SU-DHL-6 (cell line): ENCODE measurements around the gene CDH3.

Source experiments
- H2AFZ ChIP-seq: fragments of 200-600 bp; sonication (generic); 2 replicates; pipeline ENCODE4 v1.6.1; 2014; ENCODE audit warnings: low read depth, mild to moderate bottlenecking, moderate library complexity, mixed read lengths, antibody characterized with exemption, low read length; ENCODE audit not compliant: severe bottlenecking
- H3F3A ChIP-seq: fragments of 200-600 bp; shearing (Covaris generic); 2 replicates; pipeline ENCODE4 v1.6.0; 2016; ENCODE audit warnings: antibody characterized with exemption, mild to moderate bottlenecking; ENCODE audit not compliant: insufficient read depth
- H3K27ac ChIP-seq: fragments of 200-600 bp; sonication (generic); 2 replicates; pipeline ENCODE4 v1.5.1; 2016; ENCODE audit warnings: low read depth, mild to moderate bottlenecking, low read length, moderate library complexity, mixed read lengths
- H3K27me3 ChIP-seq: fragments of 200-600 bp; sonication (generic), shearing (Covaris generic); 2 replicates; pipeline ENCODE4 v1.6.0; 2014; ENCODE audit warnings: mild to moderate bottlenecking, low read length
- H3K36me3 ChIP-seq: fragments of 200-600 bp; sonication (generic); 2 replicates; pipeline ENCODE4 v1.6.1; 2014; ENCODE audit warnings: mild to moderate bottlenecking, low read length, mixed read lengths
- H3K4me2 ChIP-seq: fragments of 300-600, 200-600 bp; shearing (Covaris generic), sonication (generic); 2 replicates; pipeline ENCODE4 v1.6.0; 2014; ENCODE audit warnings: low read length, low read depth, mild to moderate bottlenecking; ENCODE audit not compliant: poor library complexity, severe bottlenecking
- H3K4me3 ChIP-seq: fragments of 200-600 bp; sonication (generic); 2 replicates; pipeline ENCODE4 v1.5.1; 2014; ENCODE audit warnings: antibody characterized with exemption, low read length, mild to moderate bottlenecking, mixed read lengths; ENCODE audit not compliant: insufficient read depth, poor library complexity, severe bottlenecking
- H3K79me2 ChIP-seq: fragments of 200-600 bp; sonication (generic); 2 replicates; pipeline ENCODE4 v1.6.1; 2014; ENCODE audit warnings: mild to moderate bottlenecking, low read length, moderate library complexity; ENCODE audit not compliant: insufficient read depth
- H3K9ac ChIP-seq: fragments of 200-600 bp; sonication (generic); 2 replicates; pipeline ENCODE4 v1.7.0; 2014; ENCODE audit warnings: mild to moderate bottlenecking, low read length
- H3K9me2 ChIP-seq: fragments of 200-600 bp; sonication (generic); replicated peaks from 2 replicates; pipeline ENCODE4 v1.6.1; 2014; ENCODE audit warnings: low read length; ENCODE audit not compliant: insufficient read depth
- H3K9me3 ChIP-seq: fragments of 200-600 bp; sonication (generic); 2 replicates; pipeline ENCODE4 v1.6.1; 2014; ENCODE audit warnings: low read length, mixed read lengths; ENCODE audit not compliant: insufficient read depth
- H4K20me1 ChIP-seq: fragments of 200-600 bp; sonication (generic); 2 replicates; pipeline ENCODE4 v1.6.1; 2014; ENCODE audit warnings: low read depth, mild to moderate bottlenecking, antibody characterized with exemption, low read length, moderate library complexity, mixed read lengths
- EZH2phosphoT487 ChIP-seq: fragments of 200-600 bp; sonication (generic), shearing (Covaris generic); conservative IDR thresholded peaks from 2 replicates; pipeline ENCODE4 v1.6.1; 2018; ENCODE audit warnings: mild to moderate bottlenecking, antibody characterized with exemption, low read length, moderate library complexity, mixed read lengths
- TF ChIP-seq, protein P1 (sequence below): fragments of 200-600 bp; sonication (generic); IDR thresholded peaks from one replicate; pipeline ENCODE4 v1.5.1; 2017; ENCODE audit warnings: antibody characterized with exemption, mild to moderate bottlenecking, low read length, moderate library complexity; ENCODE audit not compliant: insufficient read depth, poor library complexity, severe bottlenecking

CDH3 gene

DNA sequence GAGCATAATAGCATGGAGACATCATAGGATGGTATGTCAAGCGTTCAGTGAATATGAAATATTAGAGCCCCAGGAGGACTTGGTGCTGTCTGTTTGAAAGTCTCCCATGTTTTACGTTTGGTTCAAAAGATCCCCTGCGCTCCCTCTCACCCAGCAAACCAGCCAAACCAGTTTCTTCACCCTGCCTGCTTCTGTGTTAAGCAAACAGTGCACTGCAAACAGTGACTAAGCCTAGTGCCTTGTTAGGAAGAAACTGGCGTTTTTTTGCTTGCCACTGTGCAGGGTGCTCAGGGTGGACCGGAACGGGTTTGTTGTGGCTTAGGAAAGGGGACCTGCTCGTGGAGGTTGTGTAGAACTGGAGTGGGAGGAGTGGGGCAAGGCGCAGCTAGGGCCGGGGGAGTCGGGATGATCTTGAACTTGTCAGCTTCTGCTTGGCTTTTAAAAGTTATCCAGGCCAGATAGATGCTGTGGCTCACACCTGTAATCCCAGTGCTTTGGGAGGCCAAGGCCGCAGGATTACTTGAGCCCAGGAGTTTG, 99.7 kb downstream of the CDH3 start:
- Histone ChIP-seq H3K9me3 (no peaks in the 10 kb centered on the region), H3K27ac (no peak overlapping the region), H3K4me2 (no peak overlapping the region), H3K36me3 (no peaks in the 10 kb centered on the region), H4K20me1 (no peaks in the 10 kb centered on the region), H2AFZ (no peak overlapping the region), H3K27me3 (no peaks in the 10 kb centered on the region), H3K4me3 (no peak overlapping the region), H3K9ac (no peak overlapping the region), H3K9me2 (no peaks in the 10 kb centered on the region), H3K79me2 (no peaks in the 10 kb centered on the region), H3F3A (no peaks in the 10 kb centered on the region)
- TF ChIP-seq EZH2phosphoT487: no peak
- TF ChIP-seq, protein P1, sequence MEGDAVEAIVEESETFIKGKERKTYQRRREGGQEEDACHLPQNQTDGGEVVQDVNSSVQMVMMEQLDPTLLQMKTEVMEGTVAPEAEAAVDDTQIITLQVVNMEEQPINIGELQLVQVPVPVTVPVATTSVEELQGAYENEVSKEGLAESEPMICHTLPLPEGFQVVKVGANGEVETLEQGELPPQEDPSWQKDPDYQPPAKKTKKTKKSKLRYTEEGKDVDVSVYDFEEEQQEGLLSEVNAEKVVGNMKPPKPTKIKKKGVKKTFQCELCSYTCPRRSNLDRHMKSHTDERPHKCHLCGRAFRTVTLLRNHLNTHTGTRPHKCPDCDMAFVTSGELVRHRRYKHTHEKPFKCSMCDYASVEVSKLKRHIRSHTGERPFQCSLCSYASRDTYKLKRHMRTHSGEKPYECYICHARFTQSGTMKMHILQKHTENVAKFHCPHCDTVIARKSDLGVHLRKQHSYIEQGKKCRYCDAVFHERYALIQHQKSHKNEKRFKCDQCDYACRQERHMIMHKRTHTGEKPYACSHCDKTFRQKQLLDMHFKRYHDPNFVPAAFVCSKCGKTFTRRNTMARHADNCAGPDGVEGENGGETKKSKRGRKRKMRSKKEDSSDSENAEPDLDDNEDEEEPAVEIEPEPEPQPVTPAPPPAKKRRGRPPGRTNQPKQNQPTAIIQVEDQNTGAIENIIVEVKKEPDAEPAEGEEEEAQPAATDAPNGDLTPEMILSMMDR: no peak

DNA sequence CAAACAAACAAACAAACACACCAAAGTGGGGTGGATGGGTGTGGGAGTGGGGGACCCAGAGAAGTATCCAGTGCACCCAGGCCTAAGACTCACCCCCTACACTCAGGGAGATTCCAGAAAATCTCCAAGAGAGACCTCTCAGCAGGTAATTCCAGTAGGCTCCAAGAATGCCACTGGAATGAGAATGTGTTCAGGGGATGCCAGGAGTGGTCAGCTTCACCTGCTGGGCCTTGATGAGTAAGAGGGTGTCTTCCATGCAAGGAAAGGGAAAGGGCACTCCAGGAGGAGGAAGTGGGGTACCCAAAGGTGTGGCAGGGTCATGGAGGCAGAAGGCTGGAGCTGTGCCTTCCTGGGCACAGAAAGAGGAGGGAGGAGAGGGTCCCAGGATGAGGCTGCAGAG, 101.8 kb downstream of the CDH3 start:
- Histone ChIP-seq H3K9me3 (no peaks in the 10 kb centered on the region), H3K9ac (no peak overlapping the region), H3K27ac (no peak overlapping the region), H2AFZ (no peak overlapping the region), H3K36me3 (no peaks in the 10 kb centered on the region), H3K4me2 (no peak overlapping the region), H3F3A (no peaks in the 10 kb centered on the region), H3K4me3 (no peak overlapping the region), H3K27me3 (no peaks in the 10 kb centered on the region), H3K9me2 (no peaks in the 10 kb centered on the region), H3K79me2 (no peaks in the 10 kb centered on the region), H4K20me1 (no peaks in the 10 kb centered on the region)
- no peak for TF ChIP-seq EZH2phosphoT487
- TF ChIP-seq, protein P1: no peak

DNA sequence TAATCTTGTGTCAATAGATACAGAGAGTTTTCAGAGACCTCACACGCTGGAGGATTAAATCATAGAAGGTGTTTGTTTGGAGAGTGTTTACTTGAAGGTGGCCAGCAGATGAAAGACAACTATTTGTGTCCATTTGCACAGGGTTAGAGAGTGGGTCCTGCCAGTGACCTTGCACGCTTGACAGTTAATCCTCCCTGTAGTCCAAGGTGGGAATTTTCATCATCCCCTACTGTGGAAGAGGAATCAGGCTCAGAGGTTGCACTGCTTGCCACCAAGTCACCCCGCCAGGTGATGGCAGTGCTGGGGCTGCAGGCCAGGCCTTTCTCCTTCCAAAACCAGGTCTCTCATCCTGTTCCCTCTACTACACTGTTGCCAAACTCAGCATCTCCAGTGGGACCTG, 104.3 kb downstream of the CDH3 start:
- Histone ChIP-seq H3K36me3 (no peaks in the 10 kb centered on the region), H3K9me2 (no peaks in the 10 kb centered on the region), H3F3A (no peaks in the 10 kb centered on the region), H3K9ac (no peak overlapping the region), H3K79me2 (no peaks in the 10 kb centered on the region), H3K27ac (no peak overlapping the region), H3K9me3 (no peaks in the 10 kb centered on the region), H2AFZ (no peak overlapping the region), H3K4me3 (no peak overlapping the region), H3K27me3 (no peaks in the 10 kb centered on the region), H4K20me1 (no peaks in the 10 kb centered on the region), H3K4me2 (no peak overlapping the region)
- TF ChIP-seq, protein P1: no peak
- no peak for TF ChIP-seq EZH2phosphoT487
